GM12875 (cell line): ENCODE results near the gene ZFPL1.

ENCODE experiments used
- H3K4me3 ChIP-seq: one replicate; pipeline ENCODE4 v1.5.1; 2011; ENCODE audit warnings: low read depth, low read length, control low read depth
- TF ChIP-seq, protein P1 (sequence below): IDR thresholded peaks from 2 replicates; pipeline ENCODE4 v1.5.1; 2011; ENCODE audit warnings: low read depth, mild to moderate bottlenecking, control low read depth, inconsistent platforms, low read length, moderate library complexity, borderline replicate concordance; ENCODE audit not compliant: insufficient read depth

The ZFPL1 gene

DNA sequence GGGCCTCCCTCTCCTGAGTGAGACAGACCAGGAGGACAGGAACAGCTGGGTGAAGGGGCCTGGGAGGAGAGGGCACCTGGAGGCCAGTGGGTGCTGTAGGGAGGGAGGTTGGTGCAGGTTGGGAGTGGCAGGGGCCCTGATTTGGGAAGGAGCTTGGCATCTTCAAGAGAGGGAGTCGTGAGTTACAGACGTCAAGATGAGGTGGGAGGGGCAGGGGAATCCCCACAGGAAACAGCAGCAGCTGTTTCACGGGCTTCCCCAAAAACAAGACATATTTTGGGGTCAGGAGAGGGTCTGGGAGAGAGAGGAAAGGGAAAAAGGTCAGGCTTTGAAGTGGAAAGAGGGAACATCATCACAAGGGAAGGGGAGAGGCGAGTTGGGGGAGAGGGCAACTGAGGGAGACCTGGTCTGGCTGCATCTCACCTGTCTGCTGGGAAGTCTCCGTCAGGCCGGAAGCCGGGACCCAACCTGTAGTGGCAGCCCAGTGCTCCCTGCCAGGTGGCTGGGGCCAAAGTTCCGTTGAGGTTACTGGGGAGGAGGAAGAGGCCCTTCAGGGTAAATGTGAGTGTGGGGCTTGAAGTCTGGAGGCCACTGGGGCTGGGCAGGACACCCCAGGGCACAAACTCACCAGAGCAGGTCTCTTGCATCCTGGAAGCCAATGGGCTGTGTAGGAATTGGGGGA is 30.1 kb upstream of the ZFPL1 start:
- H3K4me3 ChIP-seq: no peak overlapping the region
- TF ChIP-seq, protein P1, sequence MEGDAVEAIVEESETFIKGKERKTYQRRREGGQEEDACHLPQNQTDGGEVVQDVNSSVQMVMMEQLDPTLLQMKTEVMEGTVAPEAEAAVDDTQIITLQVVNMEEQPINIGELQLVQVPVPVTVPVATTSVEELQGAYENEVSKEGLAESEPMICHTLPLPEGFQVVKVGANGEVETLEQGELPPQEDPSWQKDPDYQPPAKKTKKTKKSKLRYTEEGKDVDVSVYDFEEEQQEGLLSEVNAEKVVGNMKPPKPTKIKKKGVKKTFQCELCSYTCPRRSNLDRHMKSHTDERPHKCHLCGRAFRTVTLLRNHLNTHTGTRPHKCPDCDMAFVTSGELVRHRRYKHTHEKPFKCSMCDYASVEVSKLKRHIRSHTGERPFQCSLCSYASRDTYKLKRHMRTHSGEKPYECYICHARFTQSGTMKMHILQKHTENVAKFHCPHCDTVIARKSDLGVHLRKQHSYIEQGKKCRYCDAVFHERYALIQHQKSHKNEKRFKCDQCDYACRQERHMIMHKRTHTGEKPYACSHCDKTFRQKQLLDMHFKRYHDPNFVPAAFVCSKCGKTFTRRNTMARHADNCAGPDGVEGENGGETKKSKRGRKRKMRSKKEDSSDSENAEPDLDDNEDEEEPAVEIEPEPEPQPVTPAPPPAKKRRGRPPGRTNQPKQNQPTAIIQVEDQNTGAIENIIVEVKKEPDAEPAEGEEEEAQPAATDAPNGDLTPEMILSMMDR: no peak

DNA sequence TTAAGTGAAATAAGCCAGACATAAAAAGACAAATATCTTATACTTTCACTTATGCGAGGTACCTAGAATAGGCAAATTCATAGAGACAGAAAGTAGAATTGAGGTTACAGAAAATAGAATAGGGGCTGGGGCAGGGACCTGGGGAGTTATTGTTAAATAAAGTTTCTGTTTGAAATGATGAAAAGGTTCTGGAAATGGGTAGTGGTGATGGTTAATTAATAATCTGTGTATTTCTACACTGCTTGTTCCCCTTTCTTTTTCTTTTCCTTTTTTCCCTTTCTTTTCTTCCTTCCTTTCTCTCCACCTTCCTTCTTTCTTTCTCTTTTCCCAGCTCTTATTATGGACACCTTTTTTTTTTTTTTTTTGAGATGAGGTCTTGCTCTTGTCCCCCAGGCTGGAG is 28.5 kb upstream of the ZFPL1 start:
- TF ChIP-seq, protein P1: no peak

DNA sequence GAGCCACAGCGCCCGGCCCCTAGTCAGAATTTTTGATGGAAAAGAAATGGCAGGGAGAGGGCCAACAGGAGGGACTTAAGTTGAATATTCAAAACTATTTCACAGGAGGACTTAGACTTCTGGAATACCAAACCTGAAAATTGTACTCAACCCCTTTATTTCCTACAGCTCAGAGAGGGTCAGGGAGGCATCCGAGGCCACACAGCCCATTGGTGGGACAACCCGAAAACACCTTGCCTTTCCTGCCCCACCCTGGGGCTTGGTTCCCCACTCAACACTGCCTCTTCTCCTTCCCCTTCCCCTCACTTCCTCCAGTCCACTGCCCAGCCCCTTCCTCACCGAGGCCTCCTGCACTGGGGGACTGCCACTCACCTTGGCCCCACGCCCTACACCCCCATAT is 27.0 kb upstream of the ZFPL1 start:
- H3K4me3 ChIP-seq: no peak overlapping the region
- TF ChIP-seq, protein P1: no peak

More for the DNA sequence above, 28.5 kb upstream of the ZFPL1 start:
- H3K4me3 ChIP-seq: no peak overlapping the region

DNA sequence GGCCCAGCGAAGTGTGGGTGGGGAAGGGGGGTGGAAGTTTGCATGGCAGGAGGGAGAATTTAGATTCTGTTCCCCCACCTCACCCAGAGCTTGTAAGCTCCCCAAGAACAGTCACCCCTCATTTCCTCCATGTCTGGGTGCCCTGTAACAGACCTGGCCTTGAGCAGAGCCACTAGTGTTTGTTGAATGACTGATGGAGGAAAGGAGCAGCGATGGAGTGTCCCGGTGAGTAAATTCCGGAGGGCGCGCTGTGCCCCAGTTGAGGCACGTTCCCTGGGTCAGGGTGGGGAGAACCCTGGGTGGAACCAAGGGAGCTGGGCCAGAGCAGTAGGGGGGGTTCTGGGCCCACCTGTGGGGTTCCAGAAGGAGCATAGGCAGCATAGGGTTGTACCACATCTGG is 26.5 kb upstream of the ZFPL1 start:
- H3K4me3 ChIP-seq: no peak overlapping the region
- TF ChIP-seq, protein P1: no peak

DNA sequence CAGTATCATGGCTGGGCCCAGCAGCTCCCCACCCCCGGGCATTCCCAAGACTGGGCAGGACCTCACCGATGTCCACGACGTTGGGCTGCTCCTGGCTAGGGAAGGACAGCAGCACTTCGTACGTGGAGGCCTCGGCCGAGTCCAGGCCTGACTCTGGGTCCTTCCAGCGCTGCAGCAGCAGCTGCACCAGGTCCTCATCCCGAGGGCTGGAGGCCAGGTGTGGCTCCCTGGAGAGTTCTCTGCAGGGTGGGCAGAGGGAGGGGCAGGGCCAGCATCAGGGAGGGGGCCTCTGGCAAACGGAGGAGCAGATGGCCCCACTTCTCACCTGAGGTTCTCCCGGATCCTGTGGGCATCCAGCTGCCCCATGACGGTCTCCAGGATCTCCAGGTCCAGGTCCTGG is 26.0 kb upstream of the ZFPL1 start:
- H3K4me3 ChIP-seq: no peak overlapping the region
- TF ChIP-seq, protein P1: no peak

DNA sequence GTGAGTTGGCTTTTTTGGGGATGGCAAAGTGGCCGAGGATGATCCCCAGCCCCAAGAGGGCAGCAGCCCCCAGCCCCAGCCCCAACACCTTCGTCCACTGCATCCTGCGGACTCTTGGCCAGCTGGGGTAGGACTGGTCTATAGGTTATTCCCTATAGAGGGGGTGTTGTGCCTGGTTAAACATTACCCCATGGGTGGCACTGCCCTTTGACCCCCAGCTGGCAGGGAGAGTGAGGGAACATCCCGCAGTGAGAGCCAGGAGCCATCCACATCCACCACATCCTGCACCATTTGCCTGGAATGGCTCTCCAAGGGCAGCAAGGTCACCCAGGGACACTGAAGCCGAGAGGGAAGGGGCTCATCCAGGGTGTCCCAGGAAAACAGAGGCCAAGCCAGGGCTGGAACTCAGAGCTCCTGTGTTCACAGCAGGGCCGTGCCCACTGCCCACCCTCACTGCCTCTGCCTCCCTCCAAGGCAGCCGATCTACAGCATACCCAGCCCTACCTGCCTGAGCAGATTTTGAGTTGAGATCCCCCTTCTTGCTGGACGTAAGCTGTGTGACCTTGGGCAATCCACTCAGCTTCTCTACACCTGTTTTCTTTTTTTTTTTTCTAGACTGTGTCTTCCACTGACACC is 25.5 kb upstream of the ZFPL1 start, which contains the start of gene NAALADL1:
TSS of gene NAALADL1 (minus strand) at position 135 of the 636 bp plus-strand sequence. CDS start at position 103, 32 bp downstream.
- H3K4me3 ChIP-seq: no peak within 1 kb of the TSS
- TF ChIP-seq, protein P1: no peak

DNA sequence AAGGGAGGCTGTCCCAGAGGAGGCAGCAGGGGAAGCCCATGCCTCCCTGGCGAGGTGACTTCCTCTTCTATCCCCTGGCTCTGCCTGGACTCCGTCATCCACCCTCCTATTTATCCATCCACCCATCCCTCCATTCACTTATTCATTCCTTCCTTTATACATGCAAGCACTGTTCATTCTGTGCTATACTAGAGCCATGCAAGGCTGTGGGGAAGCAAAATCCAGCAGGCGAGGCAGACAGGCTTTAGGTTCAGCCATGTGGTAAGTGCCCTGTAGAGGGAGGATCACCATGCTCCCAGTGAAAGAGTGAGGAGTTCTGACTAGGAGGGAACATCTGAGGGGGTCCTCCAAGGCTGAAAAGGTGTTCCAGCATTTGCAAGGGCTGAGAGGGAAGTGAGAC is 24.5 kb upstream of the ZFPL1 start:
- H3K4me3 ChIP-seq: no peak overlapping the region
- TF ChIP-seq, protein P1: no peak
